OCI-LY7 (cell line): Measurements from ENCODE around the gene KREMEN2.

Experiments used
- EZH2phosphoT487 ChIP-seq: fragments of 200-600 bp; sonication (generic); IDR thresholded peaks from 2 replicates; pipeline ENCODE4 v1.6.1; 2018; ENCODE audit warnings: low read depth, borderline replicate concordance, mild to moderate bottlenecking, mixed run types, antibody characterized with exemption, low read length, moderate library complexity, mixed read lengths
- TF ChIP-seq, protein P1 (sequence below): fragments of 200-600 bp; sonication (generic); conservative IDR thresholded peaks from 2 replicates; pipeline ENCODE4 v1.5.1; 2014; ENCODE audit warnings: mild to moderate bottlenecking, antibody characterized with exemption, low read length, moderate library complexity, mixed read lengths

DNA sequence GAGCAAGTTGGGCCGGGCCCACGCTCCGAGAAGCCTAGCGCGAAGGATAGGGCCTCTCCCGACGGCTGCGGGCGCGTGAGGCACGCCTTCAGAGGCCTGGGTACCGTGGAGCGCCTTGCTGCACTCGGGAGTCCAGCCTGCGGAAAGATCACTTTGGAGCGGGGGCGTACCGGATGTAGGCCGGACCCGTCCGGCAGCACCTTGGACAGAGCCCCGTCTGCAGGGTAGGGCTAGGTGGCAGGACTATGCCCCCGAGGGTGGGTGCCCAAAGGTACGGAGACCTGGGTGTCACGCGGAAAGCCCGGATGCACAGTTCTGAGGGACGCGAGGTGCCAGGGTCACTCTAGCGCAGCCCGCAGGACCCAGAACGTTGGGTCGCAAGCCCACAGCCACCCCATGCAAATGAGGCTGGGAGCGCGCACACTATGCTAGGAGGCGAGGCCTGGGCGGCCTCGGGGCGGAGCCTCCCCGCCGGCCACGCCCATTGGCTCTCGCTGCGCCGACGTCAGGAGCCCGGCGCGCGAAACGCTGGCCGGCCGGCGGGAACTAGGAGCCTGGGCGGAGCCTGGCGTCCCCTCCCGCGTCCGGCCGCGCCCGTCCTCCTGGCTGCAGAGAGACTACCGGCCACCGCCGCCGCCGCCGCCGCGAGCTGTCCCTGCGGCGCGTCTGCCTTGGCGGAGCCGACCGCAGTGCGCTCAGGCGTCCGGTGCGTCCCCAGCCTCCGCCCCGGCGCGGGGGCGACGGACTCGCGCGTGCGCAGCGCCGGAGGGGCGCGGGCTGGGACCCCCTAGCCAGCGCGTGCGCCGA is 4.9 kb downstream of the KREMEN2 start, which contains the start of gene PAQR4:
- TF ChIP-seq, protein P1, sequence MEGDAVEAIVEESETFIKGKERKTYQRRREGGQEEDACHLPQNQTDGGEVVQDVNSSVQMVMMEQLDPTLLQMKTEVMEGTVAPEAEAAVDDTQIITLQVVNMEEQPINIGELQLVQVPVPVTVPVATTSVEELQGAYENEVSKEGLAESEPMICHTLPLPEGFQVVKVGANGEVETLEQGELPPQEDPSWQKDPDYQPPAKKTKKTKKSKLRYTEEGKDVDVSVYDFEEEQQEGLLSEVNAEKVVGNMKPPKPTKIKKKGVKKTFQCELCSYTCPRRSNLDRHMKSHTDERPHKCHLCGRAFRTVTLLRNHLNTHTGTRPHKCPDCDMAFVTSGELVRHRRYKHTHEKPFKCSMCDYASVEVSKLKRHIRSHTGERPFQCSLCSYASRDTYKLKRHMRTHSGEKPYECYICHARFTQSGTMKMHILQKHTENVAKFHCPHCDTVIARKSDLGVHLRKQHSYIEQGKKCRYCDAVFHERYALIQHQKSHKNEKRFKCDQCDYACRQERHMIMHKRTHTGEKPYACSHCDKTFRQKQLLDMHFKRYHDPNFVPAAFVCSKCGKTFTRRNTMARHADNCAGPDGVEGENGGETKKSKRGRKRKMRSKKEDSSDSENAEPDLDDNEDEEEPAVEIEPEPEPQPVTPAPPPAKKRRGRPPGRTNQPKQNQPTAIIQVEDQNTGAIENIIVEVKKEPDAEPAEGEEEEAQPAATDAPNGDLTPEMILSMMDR, result no peak
- TF ChIP-seq EZH2phosphoT487, result no peak
